Measurements from ENCODE around the gene MAPK4.

- TF ChIP-seq, protein P1, sequence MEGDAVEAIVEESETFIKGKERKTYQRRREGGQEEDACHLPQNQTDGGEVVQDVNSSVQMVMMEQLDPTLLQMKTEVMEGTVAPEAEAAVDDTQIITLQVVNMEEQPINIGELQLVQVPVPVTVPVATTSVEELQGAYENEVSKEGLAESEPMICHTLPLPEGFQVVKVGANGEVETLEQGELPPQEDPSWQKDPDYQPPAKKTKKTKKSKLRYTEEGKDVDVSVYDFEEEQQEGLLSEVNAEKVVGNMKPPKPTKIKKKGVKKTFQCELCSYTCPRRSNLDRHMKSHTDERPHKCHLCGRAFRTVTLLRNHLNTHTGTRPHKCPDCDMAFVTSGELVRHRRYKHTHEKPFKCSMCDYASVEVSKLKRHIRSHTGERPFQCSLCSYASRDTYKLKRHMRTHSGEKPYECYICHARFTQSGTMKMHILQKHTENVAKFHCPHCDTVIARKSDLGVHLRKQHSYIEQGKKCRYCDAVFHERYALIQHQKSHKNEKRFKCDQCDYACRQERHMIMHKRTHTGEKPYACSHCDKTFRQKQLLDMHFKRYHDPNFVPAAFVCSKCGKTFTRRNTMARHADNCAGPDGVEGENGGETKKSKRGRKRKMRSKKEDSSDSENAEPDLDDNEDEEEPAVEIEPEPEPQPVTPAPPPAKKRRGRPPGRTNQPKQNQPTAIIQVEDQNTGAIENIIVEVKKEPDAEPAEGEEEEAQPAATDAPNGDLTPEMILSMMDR (IDR thresholded peaks at IDR 0.05; ENCODE audit: low read length): no peak
- no peak for TF ChIP-seq EZH2 (IDR thresholded peaks at IDR 0.05; ENCODE audit: borderline replicate concordance, low read length)
These were observed 36.7 kb upstream of the MAPK4 start for GRCh38 chr18:50523165-50523564.
